Measurements from ENCODE around the gene CORO2A.

- TF ChIP-seq POLR2A (IDR thresholded peaks at IDR 0.05), result no peak
- TF ChIP-seq CTCF (IDR thresholded peaks at IDR 0.05), result no peak
Measured at GRCh38 chr9:98085944-98086343, 106.5 kb downstream of the CORO2A start.
